B cell (primary cell): ENCODE results near the gene ATP2A1.

ENCODE experiments used
- EZH2 ChIP-seq: IDR thresholded peaks from 2 replicates; pipeline ENCODE4 v1.6.1; 2012; ENCODE audit warnings: borderline replicate concordance, low read depth, mild to moderate bottlenecking, moderate library complexity, low read length; ENCODE audit not compliant: insufficient read depth, poor library complexity, severe bottlenecking
- TF ChIP-seq, protein P1 (sequence below): fragments of 200-600 bp; IDR thresholded peaks from one replicate; pipeline ENCODE4 v1.8.0; 2022; ENCODE audit warnings: antibody characterized with exemption, mild to moderate bottlenecking

GRCh38 chr16:28884045-28884444, 5.8 kb downstream of the ATP2A1 start:
- TF ChIP-seq, protein P1, sequence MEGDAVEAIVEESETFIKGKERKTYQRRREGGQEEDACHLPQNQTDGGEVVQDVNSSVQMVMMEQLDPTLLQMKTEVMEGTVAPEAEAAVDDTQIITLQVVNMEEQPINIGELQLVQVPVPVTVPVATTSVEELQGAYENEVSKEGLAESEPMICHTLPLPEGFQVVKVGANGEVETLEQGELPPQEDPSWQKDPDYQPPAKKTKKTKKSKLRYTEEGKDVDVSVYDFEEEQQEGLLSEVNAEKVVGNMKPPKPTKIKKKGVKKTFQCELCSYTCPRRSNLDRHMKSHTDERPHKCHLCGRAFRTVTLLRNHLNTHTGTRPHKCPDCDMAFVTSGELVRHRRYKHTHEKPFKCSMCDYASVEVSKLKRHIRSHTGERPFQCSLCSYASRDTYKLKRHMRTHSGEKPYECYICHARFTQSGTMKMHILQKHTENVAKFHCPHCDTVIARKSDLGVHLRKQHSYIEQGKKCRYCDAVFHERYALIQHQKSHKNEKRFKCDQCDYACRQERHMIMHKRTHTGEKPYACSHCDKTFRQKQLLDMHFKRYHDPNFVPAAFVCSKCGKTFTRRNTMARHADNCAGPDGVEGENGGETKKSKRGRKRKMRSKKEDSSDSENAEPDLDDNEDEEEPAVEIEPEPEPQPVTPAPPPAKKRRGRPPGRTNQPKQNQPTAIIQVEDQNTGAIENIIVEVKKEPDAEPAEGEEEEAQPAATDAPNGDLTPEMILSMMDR: no peak
- no peak for TF ChIP-seq EZH2
